Endothelial cell (in vitro differentiated cells): ENCODE results near the gene PDE1C. TPM values are rescaled to one million over a fixed set of nuclear protein-coding genes. Genes with fewer than 3 reads are reported as not detected.

Experiments used
- DNase-seq: peaks from one replicate; pipeline ENCODE4 v3.0.0; 2021; ENCODE audit warnings: low spot score
- H3K27ac Mint-ChIP-seq: one replicate; pipeline ENCODE4 v1.8.0; 2021; ENCODE audit warnings: mixed read lengths, inconsistent platforms; ENCODE audit not compliant: unreplicated experiment
- H3K27me3 Mint-ChIP-seq: one replicate; pipeline ENCODE4 v1.8.0; 2021; ENCODE audit warnings: mild to moderate bottlenecking, moderate library complexity, mixed read lengths, inconsistent platforms; ENCODE audit not compliant: unreplicated experiment
- H3K36me3 Mint-ChIP-seq: one replicate; pipeline ENCODE4 v1.8.0; 2021; ENCODE audit warnings: mild to moderate bottlenecking, low read depth, mixed read lengths, inconsistent platforms; ENCODE audit not compliant: unreplicated experiment
- H3K4me1 Mint-ChIP-seq: one replicate; pipeline ENCODE4 v1.8.0; 2021; ENCODE audit warnings: mild to moderate bottlenecking, mixed read lengths, inconsistent platforms; ENCODE audit not compliant: unreplicated experiment
- H3K4me3 Mint-ChIP-seq: one replicate; pipeline ENCODE4 v1.8.0; 2021; ENCODE audit warnings: mild to moderate bottlenecking, mixed read lengths, inconsistent platforms; ENCODE audit not compliant: unreplicated experiment
- H3K9me3 Mint-ChIP-seq: one replicate; pipeline ENCODE4 v1.8.0; 2021; ENCODE audit warnings: mixed read lengths, inconsistent platforms; ENCODE audit not compliant: unreplicated experiment
- total RNA-seq: library from RNA; stranded (reverse); fragmentation: NEBNext Ultra II Directional; extraction: Animal tissue kit (Norgen Biotek cat#: 25700); gene quantifications from one replicate; pipeline ENCODE4 v1.2.1, GENCODE V29; 2021; ENCODE audit not compliant: unreplicated experiment
- TF ChIP-seq, protein P1 (sequence below): fragments of 200-600 bp; sonication (generic); IDR thresholded peaks from one replicate; pipeline ENCODE4 v1.5.0; 2021; ENCODE audit warnings: antibody characterized with exemption; ENCODE audit not compliant: unreplicated experiment

The PDE1C gene
- total RNA-seq, 1 donor from 2014 or later: 2.9 TPM

DNA sequence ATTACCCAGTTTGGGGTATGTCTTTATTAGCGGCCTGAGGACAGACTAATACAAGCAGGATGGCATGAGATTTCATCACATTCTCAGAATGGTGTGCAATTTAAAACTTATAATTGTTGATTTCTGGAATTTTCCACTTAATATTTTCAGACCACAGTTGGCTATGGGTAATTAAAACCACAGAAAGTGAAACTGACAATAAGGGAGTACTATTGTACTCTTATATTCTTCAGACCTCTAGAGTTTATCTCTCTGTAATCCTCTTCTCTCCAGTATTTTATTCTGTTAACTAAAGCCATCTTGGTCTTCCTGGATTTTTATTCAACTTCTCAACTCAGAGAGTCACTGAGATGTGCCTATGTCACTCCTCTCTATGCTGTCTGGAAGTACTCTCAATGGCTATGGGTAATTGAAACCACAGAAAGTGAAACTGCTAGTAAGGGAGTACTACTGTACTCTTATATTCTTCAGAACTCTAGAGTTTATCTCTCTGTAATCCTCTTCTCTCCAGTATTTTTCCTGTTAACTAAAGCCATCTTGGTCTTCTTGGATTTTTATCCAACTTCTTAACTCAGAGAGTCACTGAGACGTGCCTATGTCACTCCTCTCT is 264.9 kb downstream of the PDE1C start:
- Mint-ChIP-seq H3K36me3 (no peaks in the 10 kb centered on the region), H3K4me1 (peaks cover 7% of the 10 kb centered on the region), H3K27me3 (no peaks in the 10 kb centered on the region), H3K4me3 (no peak overlapping the region), H3K27ac (no peak overlapping the region), H3K9me3 (no peaks in the 10 kb centered on the region)
- DNase-seq: no peak
- TF ChIP-seq, protein P1, sequence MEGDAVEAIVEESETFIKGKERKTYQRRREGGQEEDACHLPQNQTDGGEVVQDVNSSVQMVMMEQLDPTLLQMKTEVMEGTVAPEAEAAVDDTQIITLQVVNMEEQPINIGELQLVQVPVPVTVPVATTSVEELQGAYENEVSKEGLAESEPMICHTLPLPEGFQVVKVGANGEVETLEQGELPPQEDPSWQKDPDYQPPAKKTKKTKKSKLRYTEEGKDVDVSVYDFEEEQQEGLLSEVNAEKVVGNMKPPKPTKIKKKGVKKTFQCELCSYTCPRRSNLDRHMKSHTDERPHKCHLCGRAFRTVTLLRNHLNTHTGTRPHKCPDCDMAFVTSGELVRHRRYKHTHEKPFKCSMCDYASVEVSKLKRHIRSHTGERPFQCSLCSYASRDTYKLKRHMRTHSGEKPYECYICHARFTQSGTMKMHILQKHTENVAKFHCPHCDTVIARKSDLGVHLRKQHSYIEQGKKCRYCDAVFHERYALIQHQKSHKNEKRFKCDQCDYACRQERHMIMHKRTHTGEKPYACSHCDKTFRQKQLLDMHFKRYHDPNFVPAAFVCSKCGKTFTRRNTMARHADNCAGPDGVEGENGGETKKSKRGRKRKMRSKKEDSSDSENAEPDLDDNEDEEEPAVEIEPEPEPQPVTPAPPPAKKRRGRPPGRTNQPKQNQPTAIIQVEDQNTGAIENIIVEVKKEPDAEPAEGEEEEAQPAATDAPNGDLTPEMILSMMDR: no peak

DNA sequence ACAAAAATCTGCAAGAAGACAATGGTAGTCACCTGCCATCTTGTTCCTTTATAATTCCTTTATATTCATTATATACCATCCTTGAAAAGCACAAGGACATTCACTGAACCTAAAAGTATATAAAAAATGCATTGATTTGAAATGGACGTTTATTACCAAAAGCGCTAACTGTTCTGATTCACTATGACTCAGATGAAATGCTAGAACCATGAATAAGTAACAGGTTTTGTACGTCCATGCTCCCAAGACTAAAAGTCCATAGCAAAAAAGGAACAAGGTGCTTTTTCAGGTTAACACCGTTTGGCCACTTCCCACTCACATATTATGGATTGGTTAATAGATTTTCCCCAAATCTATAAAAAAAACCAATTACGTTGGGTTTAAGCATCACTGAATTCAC is 273.8 kb downstream of the PDE1C start:
- no peaks in the 10 kb centered on the region for H3K4me1 Mint-ChIP-seq
- H3K9me3 Mint-ChIP-seq: no peaks in the 10 kb centered on the region
- H3K27ac Mint-ChIP-seq: no peak overlapping the region
- no peak overlapping the region for H3K4me3 Mint-ChIP-seq
- H3K36me3 Mint-ChIP-seq: no peaks in the 10 kb centered on the region
- H3K27me3 Mint-ChIP-seq: peaks cover 4% of the 10 kb centered on the region
- DNase-seq: no peak
- TF ChIP-seq, protein P1: no peak

DNA sequence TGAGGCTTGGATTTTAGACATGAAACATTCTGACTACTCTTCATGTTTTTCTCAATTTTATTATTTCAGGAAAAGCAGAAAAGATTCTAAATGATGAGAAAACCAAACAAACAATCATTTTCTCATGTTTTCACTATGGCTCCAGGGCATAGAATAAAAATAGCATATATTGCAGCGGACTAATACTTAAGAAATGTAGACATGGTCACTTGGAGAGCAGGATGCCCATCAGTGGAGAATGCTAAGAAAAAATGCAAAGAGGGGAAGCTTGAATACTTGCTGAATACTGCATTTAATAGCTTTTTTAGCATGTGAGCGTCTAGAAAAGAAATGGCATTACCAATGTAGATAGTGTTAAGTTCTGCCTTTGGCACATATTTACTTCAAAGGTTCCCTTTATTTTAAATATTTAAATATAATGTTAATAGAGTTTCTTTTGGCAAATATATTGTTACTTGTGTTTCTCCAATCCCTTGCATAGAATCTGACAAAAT is 275.3 kb downstream of the PDE1C start:
- Mint-ChIP-seq H3K27me3 (peaks cover 4% of the 10 kb centered on the region), H3K9me3 (no peaks in the 10 kb centered on the region), H3K4me3 (no peak overlapping the region), H3K36me3 (no peaks in the 10 kb centered on the region), H3K4me1 (no peaks in the 10 kb centered on the region), H3K27ac (no peak overlapping the region)
- DNase-seq: no peak
- TF ChIP-seq, protein P1: no peak

DNA sequence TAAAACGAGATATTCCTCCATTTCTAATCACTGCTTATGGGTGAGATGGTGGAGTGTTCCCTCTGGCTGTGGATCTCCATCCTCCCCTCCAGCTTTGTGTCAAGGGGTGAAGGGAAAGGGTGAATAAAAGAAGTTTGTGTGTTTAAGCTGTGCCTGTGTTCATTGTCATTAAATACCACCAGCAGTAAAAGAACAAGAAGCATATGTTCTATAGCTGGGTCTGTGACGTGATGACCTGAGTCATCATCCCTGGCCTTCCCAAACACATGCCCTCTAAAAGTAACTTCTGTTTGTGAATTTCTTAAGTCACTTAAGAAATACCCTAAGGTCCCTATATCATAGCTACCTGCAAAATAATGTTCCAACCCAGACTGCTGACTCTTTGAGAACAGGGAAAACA is 278.3 kb downstream of the PDE1C start:
- DNase-seq: no peak
- TF ChIP-seq, protein P1: no peak
- H3K27me3 Mint-ChIP-seq: peaks cover 5% of the 10 kb centered on the region
- H3K4me1 Mint-ChIP-seq: no peaks in the 10 kb centered on the region
- H3K9me3 Mint-ChIP-seq: no peaks in the 10 kb centered on the region
- no peak overlapping the region for H3K4me3 Mint-ChIP-seq
- H3K27ac Mint-ChIP-seq: no peak overlapping the region
- no peaks in the 10 kb centered on the region for H3K36me3 Mint-ChIP-seq

DNA sequence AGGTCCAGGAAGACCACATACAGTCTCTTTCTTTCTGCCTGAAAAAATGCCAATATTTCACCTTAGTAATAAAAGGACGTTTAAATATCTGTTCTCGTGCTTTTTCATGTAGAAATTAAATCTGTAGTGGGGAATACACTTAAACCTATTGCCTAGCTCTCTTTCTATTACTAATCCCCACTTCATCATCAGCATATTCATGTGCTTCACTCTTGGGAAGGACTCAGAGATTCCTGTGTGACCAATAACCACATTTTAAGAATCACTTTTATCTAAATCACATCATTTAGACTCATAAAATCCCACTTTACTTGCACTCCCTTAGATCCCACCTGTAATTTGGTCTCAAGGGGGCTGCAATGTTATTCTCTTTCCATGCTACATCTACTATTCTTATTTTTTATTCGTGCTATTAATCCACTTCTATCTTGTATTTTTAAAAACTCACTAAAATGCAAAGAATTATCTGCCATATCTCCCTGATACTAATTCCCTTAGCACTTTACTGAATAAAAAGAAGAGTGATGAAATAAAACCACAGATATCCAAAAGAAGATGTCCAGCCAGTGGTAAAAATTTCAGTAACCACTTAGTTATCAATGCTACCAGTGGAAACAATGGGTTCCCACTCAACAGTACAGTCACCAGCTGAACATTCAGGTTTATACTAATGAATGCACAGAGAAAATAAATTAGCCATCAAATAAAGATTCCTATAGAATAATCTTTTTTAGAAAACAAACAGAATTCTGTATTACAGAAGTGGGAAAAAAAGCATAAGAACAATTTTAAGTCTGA is 281.1 kb downstream of the PDE1C start:
- TF ChIP-seq, protein P1: no peak
- no peak overlapping the region for H3K27ac Mint-ChIP-seq
- peaks cover 3% of the 10 kb centered on the region for H3K4me1 Mint-ChIP-seq
- no peaks in the 10 kb centered on the region for H3K36me3 Mint-ChIP-seq
- peaks cover 5% of the 10 kb centered on the region for H3K27me3 Mint-ChIP-seq
- H3K9me3 Mint-ChIP-seq: no peaks in the 10 kb centered on the region
- no peak overlapping the region for H3K4me3 Mint-ChIP-seq
- no peak for DNase-seq
